HG03354 (cell line): ENCODE measurements around the gene DAD1.
A peak's percentile ranks its signal among the peaks of the same experiment; 100 is the strongest.
"Not testable (repeated sequence)": the region's sequence is repeated elsewhere in the genome, so short reads cannot be mapped to it uniquely, and the experiment has no call there.

Experiments used
- ATAC-seq: cut with Tn5 transposase; IDR thresholded peaks from one replicate; pipeline ENCODE4 v1.9.1; 2021; ENCODE audit warnings: mild to moderate bottlenecking; ENCODE audit not compliant: unreplicated experiment, poor library complexity, severe bottlenecking

The DAD1 gene

GRCh38 chr14:22589096-22589839, at the start of gene DAD1:
DAD1 (minus strand) TSS chr14:22589224; CDS start chr14:22589157, 67 bp downstream.
- peak; percentile 90 for ATAC-seq

GRCh38 chr14:22635980-22636379, 47.0 kb upstream of the DAD1 start:
- not testable (repeated sequence) for ATAC-seq

- no peak for ATAC-seq
These were observed 45.3 kb upstream of the DAD1 start for GRCh38 chr14:22634233-22634900.

GRCh38 chr14:22630486-22630885, 41.5 kb upstream of the DAD1 start:
- ATAC-seq = no peak

- ATAC-seq = no peak
These were observed 41.0 kb upstream of the DAD1 start for GRCh38 chr14:22630066-22630465.

- ATAC-seq = no peak
These were observed 40.3 kb upstream of the DAD1 start for GRCh38 chr14:22629361-22629760.

GRCh38 chr14:22627506-22628263, 38.7 kb upstream of the DAD1 start:
- no peak for ATAC-seq

- ATAC-seq = no peak
These were observed 37.6 kb upstream of the DAD1 start for GRCh38 chr14:22626590-22626989.

GRCh38 chr14:22623047-22623446, 34.0 kb upstream of the DAD1 start:
- ATAC-seq = no peak

- ATAC-seq = no peak
These were observed 33.2 kb upstream of the DAD1 start for GRCh38 chr14:22622255-22622654.

- ATAC-seq = not testable (repeated sequence)
These were observed 26.7 kb upstream of the DAD1 start for GRCh38 chr14:22615765-22616164.

GRCh38 chr14:22614240-22614799, 25.3 kb upstream of the DAD1 start:
- ATAC-seq = no peak

GRCh38 chr14:22613736-22614239, 24.8 kb upstream of the DAD1 start:
- no peak for ATAC-seq

- ATAC-seq = no peak
These were observed 24.2 kb upstream of the DAD1 start for GRCh38 chr14:22613106-22613695.

GRCh38 chr14:22610931-22611330, 21.9 kb upstream of the DAD1 start:
- no peak for ATAC-seq

GRCh38 chr14:22607291-22607690, 18.3 kb upstream of the DAD1 start:
- no peak for ATAC-seq

- no peak for ATAC-seq
These were observed 17.4 kb upstream of the DAD1 start for GRCh38 chr14:22606380-22606779.

GRCh38 chr14:22602862-22603261, 13.8 kb upstream of the DAD1 start:
- no peak for ATAC-seq

- ATAC-seq = no peak
These were observed 13.0 kb upstream of the DAD1 start for GRCh38 chr14:22601996-22602395.

- ATAC-seq = no peak
These were observed 12.4 kb upstream of the DAD1 start for GRCh38 chr14:22601456-22601855.
